H7 (cell line): ENCODE results near the gene LENEP. TPM values are rescaled to one million over a fixed set of nuclear protein-coding genes. Genes with fewer than 3 reads are reported as not detected.

ENCODE experiments used
- DNase-seq: peaks from one replicate; pipeline ENCODE4 v3.0.0; 2012
- H3K27me3 ChIP-seq: 2 replicates; pipeline ENCODE4 v1.6.0; 2011; ENCODE audit warnings: mild to moderate bottlenecking, low read length; ENCODE audit not compliant: control insufficient read depth, insufficient read depth
- H3K36me3 ChIP-seq: replicated peaks from 2 replicates; pipeline ENCODE4 v1.5.1; 2011; ENCODE audit warnings: low read length; ENCODE audit not compliant: control insufficient read depth, insufficient read depth
- H3K4me3 ChIP-seq: 2 replicates; pipeline ENCODE4 v1.5.1; 2011; ENCODE audit warnings: low read depth, mild to moderate bottlenecking, control low read depth, low read length, moderate library complexity; ENCODE audit not compliant: insufficient read depth
- total RNA-seq: library from RNA; depleted of rRNA; stranded (reverse); fragments of >200 nt; shearing (Covaris generic); gene quantifications from 2 replicates; pipeline ENCODE4 v1.2.3, GENCODE V29; 2014; rRNA removed

Gene LENEP
- total RNA-seq, 1 experiment from 2014 or later: 0.21 TPM

- no peak overlapping the region for H3K4me3 ChIP-seq
- DNase-seq: no peak
- no peaks in the 10 kb centered on the region for H3K36me3 ChIP-seq
- peaks cover 9% of the 10 kb centered on the region for H3K27me3 ChIP-seq
These were observed 47.1 kb downstream of the LENEP start for GRCh38 chr1:155040358-155041093.

- DNase-seq: no peak
- Histone ChIP-seq H3K27me3 (peaks cover 9% of the 10 kb centered on the region), H3K36me3 (no peaks in the 10 kb centered on the region), H3K4me3 (no peak overlapping the region)
These were observed 49.4 kb downstream of the LENEP start for GRCh38 chr1:155042789-155043188.

GRCh38 chr1:155043301-155043702 lies 49.9 kb downstream of the LENEP start:
- H3K27me3 ChIP-seq: peaks cover 7% of the 10 kb centered on the region
- no peaks in the 10 kb centered on the region for H3K36me3 ChIP-seq

GRCh38 chr1:155043793-155044192 lies 50.4 kb downstream of the LENEP start:
- no peak for DNase-seq
- Histone ChIP-seq H3K27me3 (peaks cover 7% of the 10 kb centered on the region), H3K4me3 (no peak overlapping the region)

More at GRCh38 chr1:155043301-155043702, 49.9 kb downstream of the LENEP start:
- no peak for DNase-seq
- no peak overlapping the region for H3K4me3 ChIP-seq

More at GRCh38 chr1:155043793-155044192, 50.4 kb downstream of the LENEP start:
- no peaks in the 10 kb centered on the region for H3K36me3 ChIP-seq

Other genes starting within 250 kb of the LENEP start
- gene KCNN3, start 123.3 kb upstream of the LENEP start, total RNA-seq: 0.18 and 0.62 TPM in 2 replicates
- 7.3 and 9.8 TPM in 2 replicates for gene PMVK, start 56.9 kb upstream of the LENEP start, total RNA-seq
- gene PBXIP1, start 37.5 kb upstream of the LENEP start, total RNA-seq: 43.6 and 48.5 TPM in 2 replicates
- gene PYGO2, start 31.8 kb upstream of the LENEP start, total RNA-seq: 52.6 and 62.8 TPM in 2 replicates
- gene SHC1, start 22.8 kb upstream of the LENEP start, total RNA-seq: 298 and 333 TPM in 2 replicates
- 342 and 347 TPM in 2 replicates for gene CKS1B, start 18.9 kb upstream of the LENEP start, total RNA-seq
- gene FLAD1, start 10.2 kb upstream of the LENEP start, total RNA-seq: 152 and 177 TPM in 2 replicates
- gene ZBTB7B, start 9.2 kb downstream of the LENEP start, total RNA-seq: 39.2 and 40.6 TPM in 2 replicates
- 0.31 and 1.5 TPM in 2 replicates for gene DCST2, start 40.2 kb downstream of the LENEP start, total RNA-seq
- not detected in 2 replicates for gene DCST1, start 40.2 kb downstream of the LENEP start, total RNA-seq
- gene ADAM15, start 57.7 kb downstream of the LENEP start, total RNA-seq: 34.9 and 35.0 TPM in 2 replicates
- gene EFNA4, start 70.2 kb downstream of the LENEP start, total RNA-seq: 59.5 and 59.6 TPM in 2 replicates
- 17.5 and 24.9 TPM in 2 replicates for gene EFNA3, start 85.3 kb downstream of the LENEP start, total RNA-seq
- gene EFNA1, start 134.3 kb downstream of the LENEP start, total RNA-seq: 4.9 and 6.4 TPM in 2 replicates
- 73.7 and 79.2 TPM in 2 replicates for gene SLC50A1, start 142.3 kb downstream of the LENEP start, total RNA-seq
- 119 and 193 TPM in 2 replicates for gene DPM3, start 146.9 kb downstream of the LENEP start, total RNA-seq
- 165 and 204 TPM in 2 replicates for gene KRTCAP2, start 179.7 kb downstream of the LENEP start, total RNA-seq
- 9.9 and 11.1 TPM in 2 replicates for gene TRIM46, start 180.3 kb downstream of the LENEP start, total RNA-seq
- gene THBS3, start 214.3 kb downstream of the LENEP start, total RNA-seq: 14.9 and 21.5 TPM in 2 replicates
- 180 and 221 TPM in 2 replicates for gene MTX1, start 215.1 kb downstream of the LENEP start, total RNA-seq